CD4-positive, alpha-beta T cell (primary cell): ENCODE measurements around the gene SH3RF3. TPM values are rescaled to one million over a fixed set of nuclear protein-coding genes. Genes with fewer than 3 reads are reported as not detected.

Experiments used
- ATAC-seq: fragments of 200-7000 bp; cut with Tn5 transposase; one replicate; pipeline ENCODE4 v1.10.0; 2022; ENCODE audit warnings: mild to moderate bottlenecking; ENCODE audit not compliant: poor library complexity
- CTCF ChIA-PET: fragments of 350-600 bp; sonication (Branson Sonifier 250); formaldehyde crosslinking; loops from one replicate; lab custom pipeline; 2021; ENCODE audit warnings: antibody characterized with exemption, inconsistent platforms; lab: Charles Lee
- POLR2A ChIA-PET: fragments of 350-600 bp; sonication (Branson Sonifier 250); formaldehyde crosslinking; loops from one replicate; lab custom pipeline; 2021; ENCODE audit warnings: antibody characterized with exemption, inconsistent platforms; lab: Charles Lee
- DNase-seq, 14 experiments: peaks; one replicate each; pipeline ENCODE4 v3.0.0-alpha.2; 2013 to 2020; ENCODE audit warnings: mixed read lengths in 2 of 14
- H3K27ac ChIP-seq, 2 donors: one replicate each; pipeline versions ENCODE4 v1.5.1 to v1.7.0; 2013; ENCODE audit warnings: low read length in 2 of 2, low read depth in 1 of 2, mild to moderate bottlenecking in 1 of 2
- H3K27me3 ChIP-seq, 2 experiments: 1 replicate in 1 of 2; 2 replicates in 1 of 2; pipeline versions ENCODE4 v1.6.1 to v1.7.0; 2013; ENCODE audit warnings: low read length in 2 of 2, control low read depth in 1 of 2, mild to moderate bottlenecking in 1 of 2, moderate library complexity in 1 of 2; ENCODE audit not compliant: insufficient read depth in 2 of 2, control insufficient read depth in 1 of 2
- H3K36me3 ChIP-seq: one replicate; pipeline ENCODE4 v1.6.1; 2013; ENCODE audit warnings: low read length, control low read depth; ENCODE audit not compliant: insufficient read depth
- H3K4me1 ChIP-seq: one replicate; pipeline ENCODE4 v1.6.1; 2013; ENCODE audit warnings: low read length, control low read depth; ENCODE audit not compliant: insufficient read depth
- H3K4me3 ChIP-seq: one replicate; pipeline ENCODE4 v1.5.1; 2013; ENCODE audit warnings: mild to moderate bottlenecking, low read length, moderate library complexity
- H3K9me3 ChIP-seq, 2 experiments: 1 replicate in 1 of 2; 2 replicates in 1 of 2; pipeline versions ENCODE4 v1.6.1 to v1.7.0; 2013; ENCODE audit warnings: low read length in 2 of 2, mild to moderate bottlenecking in 2 of 2, control low read depth in 1 of 2, moderate library complexity in 1 of 2; ENCODE audit not compliant: control insufficient read depth in 1 of 2, insufficient read depth in 1 of 2
- H3K27ac Mint-ChIP-seq: one replicate; pipeline ENCODE4 v1.8.0; 2020; ENCODE audit warnings: mixed read lengths
- H3K27me3 Mint-ChIP-seq: one replicate; pipeline ENCODE4 v1.8.0; 2021; ENCODE audit warnings: mixed read lengths
- H3K36me3 Mint-ChIP-seq: one replicate; pipeline ENCODE4 v1.8.0; 2021; ENCODE audit warnings: low read depth, mixed read lengths
- H3K4me1 Mint-ChIP-seq: one replicate; pipeline ENCODE4 v1.8.0; 2021; ENCODE audit warnings: low read depth, mixed read lengths
- H3K4me3 Mint-ChIP-seq: one replicate; pipeline ENCODE4 v1.8.0; 2020; ENCODE audit warnings: mild to moderate bottlenecking, mixed read lengths
- H3K9me3 Mint-ChIP-seq: one replicate; pipeline ENCODE4 v1.8.0; 2020; ENCODE audit warnings: mixed read lengths
- intact Hi-C, 2 experiments: fragments of 100-400 bp; cut with DNase I in 1 of 2; cut with micrococcal nuclease in 1 of 2; formaldehyde crosslinking; loops; one replicate each; pipeline versions ENCODE4 v1.15.1 to v1.9.0; 2023 to 2025; cut with DNase I, micrococcal nuclease
- total RNA-seq, 174 experiments: library from RNA in 2 of 174; stranded (reverse) in 2 of 174; gene quantifications; one replicate each; pipeline ENCODE4 v1.2.3 and lab custom pipeline; 2021 to 2026
- TF ChIP-seq, protein P1 (sequence below): fragments of 200-600 bp; IDR thresholded peaks from one replicate; pipeline ENCODE4 v1.8.0; 2022; ENCODE audit warnings: antibody characterized with exemption, mild to moderate bottlenecking

Gene SH3RF3
- total RNA-seq, 2 experiments from 2014 or later: 5.2 to 5.9 TPM

DNA sequence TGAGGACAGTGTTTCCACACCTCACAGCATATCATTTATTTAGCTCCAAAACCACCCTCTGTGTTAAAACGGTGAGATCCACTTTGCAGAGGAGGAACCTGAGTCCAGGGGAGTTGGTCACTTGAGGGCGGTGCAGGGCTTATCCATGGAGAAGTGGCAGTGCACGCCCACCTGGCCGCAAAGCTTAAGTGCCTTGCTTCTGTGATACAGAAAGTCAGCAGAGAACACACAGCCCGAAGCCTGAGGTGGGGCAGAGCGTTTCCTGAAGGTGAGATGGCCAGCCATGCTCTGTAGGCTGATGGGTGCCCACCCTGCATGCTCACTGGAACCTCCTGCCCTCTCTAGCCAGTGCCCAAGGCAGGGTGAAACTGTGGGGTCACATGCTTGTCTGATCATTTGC lies 87.3 kb downstream of the SH3RF3 start:
- H3K9me3 Mint-ChIP-seq: no peaks in the 10 kb centered on the region
- Histone ChIP-seq H3K27me3 (peaks cover 38 to 54% of the 10 kb centered on the region in 2 experiments), H3K9me3 (peaks cover 0 to 6% of the 10 kb centered on the region in 2 experiments), H3K4me1 (peaks cover 64% of the 10 kb centered on the region), H3K27ac (no peak overlapping the region), H3K4me3 (no peak overlapping the region), H3K36me3 (no peaks in the 10 kb centered on the region)
- POLR2A ChIA-PET: interaction anchor here (1.0 to 1.1 kb wide), 2 partner anchors 116 to 185 kb away, joined by 3 to 7 read pairs; no protein-coding TSS in a partner anchor
- H3K36me3 Mint-ChIP-seq: no peaks in the 10 kb centered on the region
- H3K4me3 Mint-ChIP-seq: no peak overlapping the region
- DNase-seq (no peak), ATAC-seq (no peak)
- TF ChIP-seq, protein P1, sequence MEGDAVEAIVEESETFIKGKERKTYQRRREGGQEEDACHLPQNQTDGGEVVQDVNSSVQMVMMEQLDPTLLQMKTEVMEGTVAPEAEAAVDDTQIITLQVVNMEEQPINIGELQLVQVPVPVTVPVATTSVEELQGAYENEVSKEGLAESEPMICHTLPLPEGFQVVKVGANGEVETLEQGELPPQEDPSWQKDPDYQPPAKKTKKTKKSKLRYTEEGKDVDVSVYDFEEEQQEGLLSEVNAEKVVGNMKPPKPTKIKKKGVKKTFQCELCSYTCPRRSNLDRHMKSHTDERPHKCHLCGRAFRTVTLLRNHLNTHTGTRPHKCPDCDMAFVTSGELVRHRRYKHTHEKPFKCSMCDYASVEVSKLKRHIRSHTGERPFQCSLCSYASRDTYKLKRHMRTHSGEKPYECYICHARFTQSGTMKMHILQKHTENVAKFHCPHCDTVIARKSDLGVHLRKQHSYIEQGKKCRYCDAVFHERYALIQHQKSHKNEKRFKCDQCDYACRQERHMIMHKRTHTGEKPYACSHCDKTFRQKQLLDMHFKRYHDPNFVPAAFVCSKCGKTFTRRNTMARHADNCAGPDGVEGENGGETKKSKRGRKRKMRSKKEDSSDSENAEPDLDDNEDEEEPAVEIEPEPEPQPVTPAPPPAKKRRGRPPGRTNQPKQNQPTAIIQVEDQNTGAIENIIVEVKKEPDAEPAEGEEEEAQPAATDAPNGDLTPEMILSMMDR: no peak
- H3K4me1 Mint-ChIP-seq: peaks cover 68% of the 10 kb centered on the region
- H3K27ac Mint-ChIP-seq: no peak overlapping the region
- intact Hi-C loops: loop anchor here (5.0 to 10.0 kb wide), 2 partner anchors 131 to 192 kb away; no protein-coding TSS in a partner anchor
- peaks cover 86% of the 10 kb centered on the region for H3K27me3 Mint-ChIP-seq
- CTCF ChIA-PET: no interaction called here

DNA sequence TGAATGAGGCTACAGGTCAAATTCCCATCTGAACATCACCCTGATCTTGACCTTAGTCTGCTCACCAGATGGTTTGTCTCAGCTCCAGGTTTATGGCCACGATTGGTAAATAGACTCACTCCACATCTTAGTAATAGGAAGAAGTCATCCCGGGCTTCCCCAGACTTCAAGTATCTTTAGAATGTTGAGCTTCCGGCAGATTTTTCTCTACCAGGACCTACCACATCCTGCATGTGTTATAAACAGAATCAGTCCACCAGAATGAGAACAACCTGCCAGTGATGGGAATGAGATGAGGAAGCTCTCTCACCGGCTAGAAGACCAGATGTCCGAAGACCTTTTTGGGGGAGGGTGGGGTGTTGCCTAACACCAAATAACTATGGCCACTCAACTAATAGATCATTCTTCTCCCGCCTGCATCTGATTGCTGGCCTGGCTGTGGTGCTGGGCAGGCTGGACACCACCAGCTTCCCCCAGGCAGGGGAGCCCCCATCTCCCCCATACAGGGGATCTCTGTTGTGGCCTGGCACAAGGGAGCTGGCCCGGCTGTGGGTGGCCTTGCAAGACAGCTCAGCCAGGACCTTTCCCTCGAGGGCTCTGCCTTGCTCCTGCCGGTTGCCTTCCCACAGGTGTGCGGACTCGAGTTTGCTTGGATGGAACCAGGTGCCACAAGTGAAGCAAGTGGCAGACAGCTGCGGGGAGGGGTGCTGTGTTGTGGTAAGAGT lies 88.5 kb downstream of the SH3RF3 start:
- TF ChIP-seq, protein P1: no peak
- Mint-ChIP-seq H3K27ac (peak overlapping the region; percentile 7), H3K4me1 (peaks cover 64% of the 10 kb centered on the region), H3K9me3 (no peaks in the 10 kb centered on the region), H3K36me3 (no peaks in the 10 kb centered on the region), H3K4me3 (peak overlapping the region; percentile 71), H3K27me3 (peaks cover 76% of the 10 kb centered on the region)
- Histone ChIP-seq H3K4me3 (no peak overlapping the region), H3K36me3 (no peaks in the 10 kb centered on the region), H3K27ac (no peak overlapping the region), H3K9me3 (peaks cover 0 to 7% of the 10 kb centered on the region in 2 experiments), H3K27me3 (peaks cover 37 to 49% of the 10 kb centered on the region in 2 experiments), H3K4me1 (peaks cover 64% of the 10 kb centered on the region)
- ChIA-PET POLR2A (interaction anchor here (0.7 to 2.1 kb wide), 8 partner anchors 9 to 186 kb away, joined by 3 to 17 read pairs (median 3); no protein-coding TSS in a partner anchor), CTCF (no interaction called here)
- ATAC-seq (no peak), DNase-seq (peak in 4 of 14 experiments; percentile 10 to 46 (median 40))
- intact Hi-C loops: loop anchor here (5.0 to 10.0 kb wide), 2 partner anchors 130 to 193 kb away; no protein-coding TSS in a partner anchor

DNA sequence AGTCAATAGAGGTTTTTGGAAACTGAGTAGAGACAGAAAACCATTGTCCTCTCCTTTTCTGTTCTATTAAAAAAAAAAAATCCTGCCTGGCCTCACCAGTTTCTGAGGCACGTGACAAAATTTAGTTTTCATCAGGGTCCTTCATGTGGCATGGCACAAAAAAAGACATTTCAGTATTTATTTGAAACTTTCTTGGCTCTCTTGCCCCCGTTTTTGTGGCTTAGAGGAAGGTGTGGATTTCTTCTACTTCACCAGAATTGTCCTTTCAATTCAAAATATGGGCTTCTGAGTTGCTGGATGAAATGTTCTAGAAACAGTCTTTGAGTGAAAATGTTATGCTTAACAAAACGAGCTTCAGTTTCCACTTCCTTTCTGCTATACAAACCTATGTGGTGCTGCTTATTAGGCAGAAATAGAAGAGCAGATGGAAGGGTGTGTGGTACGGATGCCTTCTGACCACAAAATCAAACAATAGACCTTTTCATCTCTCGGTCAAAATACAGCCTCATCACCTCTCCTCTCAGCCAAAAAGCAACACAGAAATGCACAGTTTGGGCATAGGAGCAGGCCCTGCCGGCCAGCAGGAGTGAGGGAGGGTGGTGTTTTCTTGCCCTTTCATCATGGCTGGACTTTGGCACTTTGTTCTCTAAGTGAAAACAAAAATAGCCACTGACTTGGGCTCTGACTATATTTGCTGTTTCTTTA lies 89.2 kb downstream of the SH3RF3 start:
- intact Hi-C loops: loop anchor here (5.0 to 10.0 kb wide), 2 partner anchors 129 to 193 kb away; no protein-coding TSS in a partner anchor
- Histone ChIP-seq H3K27me3 (peaks cover 30 to 42% of the 10 kb centered on the region in 2 experiments), H3K27ac (no peak overlapping the region), H3K4me1 (peaks cover 57% of the 10 kb centered on the region), H3K4me3 (no peak overlapping the region), H3K9me3 (peaks cover 0 to 7% of the 10 kb centered on the region in 2 experiments), H3K36me3 (no peaks in the 10 kb centered on the region)
- H3K27me3 Mint-ChIP-seq: peaks cover 69% of the 10 kb centered on the region
- no peak overlapping the region for H3K27ac Mint-ChIP-seq
- H3K36me3 Mint-ChIP-seq: no peaks in the 10 kb centered on the region
- peaks cover 57% of the 10 kb centered on the region for H3K4me1 Mint-ChIP-seq
- H3K4me3 Mint-ChIP-seq: peak overlapping the region; percentile 31
- DNase-seq (peak in 2 of 14 experiments; percentile 18 to 42), ATAC-seq (no peak)
- H3K9me3 Mint-ChIP-seq: no peaks in the 10 kb centered on the region
- ChIA-PET CTCF (no interaction called here), POLR2A (interaction anchor here (0.7 to 2.1 kb wide), 8 partner anchors 9 to 186 kb away, joined by 3 to 17 read pairs (median 3); no protein-coding TSS in a partner anchor)
- TF ChIP-seq, protein P1: no peak
